ENCODE results near the gene RBMX2.

GRCh38 chrX:130378024-130378669, 23.6 kb upstream of the RBMX2 start:
- TF ChIP-seq TAF1 (IDR thresholded peaks at IDR 0.05; ENCODE audit: low read depth, low read length) = no peak
- no peak for TF ChIP-seq POLR2AphosphoS5 (IDR thresholded peaks at IDR 0.05; ENCODE audit: low read depth, low read length)
- TF ChIP-seq POLR2A (IDR thresholded peaks at IDR 0.05; ENCODE audit: low read depth, low read length) = no peak

All from GM12891 (cell line).